H1 (cell line): ENCODE measurements around the gene NFASC. TPM values are rescaled to one million over a fixed set of nuclear protein-coding genes. Genes with fewer than 3 reads are reported as not detected.

ENCODE experiments used
- CBX8 ChIP-seq: fragments of 300-800, 300-1000 bp; sonication (generic); IDR thresholded peaks from 2 replicates; pipeline ENCODE4 v1.7.1; 2016; ENCODE audit warnings: low read depth, low read length, borderline replicate concordance
- SIN3A ChIP-seq, 2 experiments: IDR thresholded peaks in 1 of 2; conservative IDR thresholded peaks in 1 of 2; 2 replicates each; pipeline ENCODE4 v1.6.1; 2011 to 2012; ENCODE audit warnings: low read length in 2 of 2, improper control_type of control experiment in 1 of 2, low read depth in 1 of 2, mild to moderate bottlenecking in 1 of 2
- TAF7 ChIP-seq: optimal IDR thresholded peaks from 2 replicates; pipeline ENCODE3; 2011; ENCODE audit warnings: low read depth, mild to moderate bottlenecking, inconsistent platforms, low read length, moderate library complexity, borderline replicate concordance
- polyA plus RNA-seq, 7 experiments: library from polyadenylated mRNA; depleted of rRNA in 3 of 7; stranded (reverse) in 5 of 7; unstranded in 2 of 7; fragments of >200 nt in 5 of 7; fragments of 200-250 nt in 2 of 7; gene quantifications; 1 replicate in 5 of 7; 2 replicates in 1 of 7; 4 replicates in 1 of 7; pipeline versions ENCODE4 v1.2.1 to v1.2.3, GENCODE V29; 2011 to 2013; ENCODE audit warnings: missing spikeins in 2 of 7, mixed read lengths in 2 of 7
- total RNA-seq: library from RNA; stranded (reverse); fragmentation: NEBNext Ultra II Directional; extraction: Animal tissue kit (Norgen Biotek cat#: 25700); gene quantifications from 2 replicates; pipeline ENCODE4 v1.2.1, GENCODE V29; 2021
- TF ChIP-seq, protein P1 (sequence below): IDR thresholded peaks from 2 replicates; pipeline ENCODE4 v1.6.1; 2012; ENCODE audit warnings: low read length, inconsistent platforms
- TF ChIP-seq, protein P2 (sequence below), 3 experiments: IDR thresholded peaks; 1 replicate in 2 of 3; 2 replicates in 1 of 3; pipeline versions ENCODE4 v1.5.1 to v1.6.1; 2011; ENCODE audit warnings: low read length in 3 of 3, mild to moderate bottlenecking in 3 of 3, inconsistent platforms in 2 of 3, low read depth in 1 of 3, moderate library complexity in 1 of 3; ENCODE audit not compliant: insufficient read depth in 1 of 3; ENCODE audit errors: control extremely low read depth in 1 of 3

Gene NFASC
- total and polyA plus RNA-seq, 2 of the 8 experiments (the other 6 are each of a cell fraction or from before 2014, with no cell fraction given) = 5.0 to 15.2 TPM

DNA sequence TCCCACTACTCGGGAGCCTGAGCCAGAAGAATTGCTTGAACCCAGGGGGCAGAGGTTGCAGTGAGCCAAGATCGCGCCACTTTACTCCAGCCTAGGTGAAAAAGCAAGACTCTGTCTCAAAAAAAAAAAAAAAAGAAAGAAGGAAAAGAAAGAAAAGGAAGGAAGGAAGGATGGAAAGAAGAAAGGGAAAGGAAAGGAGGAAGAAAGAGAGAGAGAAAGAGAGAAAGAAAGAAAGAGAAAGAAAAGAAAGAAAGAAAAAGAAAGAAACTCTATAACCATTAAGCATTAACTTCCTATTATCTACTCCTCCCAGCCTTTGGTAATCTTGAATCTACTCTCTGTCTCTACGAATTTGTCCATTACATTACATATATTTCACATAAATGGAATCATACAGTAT, 6.9 kb upstream of the NFASC start (continued):
- TF ChIP-seq SIN3A (conservative IDR thresholded peaks at IDR 0.05 in 1 of 2, IDR thresholded peaks at IDR 0.05 in 1 of 2; ENCODE audit: low read depth in 1 of 2, low read length in 2 of 2) = no peak
- no peak for TF ChIP-seq TAF7
- TF ChIP-seq, protein P1, sequence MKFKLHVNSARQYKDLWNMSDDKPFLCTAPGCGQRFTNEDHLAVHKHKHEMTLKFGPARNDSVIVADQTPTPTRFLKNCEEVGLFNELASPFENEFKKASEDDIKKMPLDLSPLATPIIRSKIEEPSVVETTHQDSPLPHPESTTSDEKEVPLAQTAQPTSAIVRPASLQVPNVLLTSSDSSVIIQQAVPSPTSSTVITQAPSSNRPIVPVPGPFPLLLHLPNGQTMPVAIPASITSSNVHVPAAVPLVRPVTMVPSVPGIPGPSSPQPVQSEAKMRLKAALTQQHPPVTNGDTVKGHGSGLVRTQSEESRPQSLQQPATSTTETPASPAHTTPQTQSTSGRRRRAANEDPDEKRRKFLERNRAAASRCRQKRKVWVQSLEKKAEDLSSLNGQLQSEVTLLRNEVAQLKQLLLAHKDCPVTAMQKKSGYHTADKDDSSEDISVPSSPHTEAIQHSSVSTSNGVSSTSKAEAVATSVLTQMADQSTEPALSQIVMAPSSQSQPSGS = no peak
- no peak for TF ChIP-seq CBX8
- TF ChIP-seq, protein P2, sequence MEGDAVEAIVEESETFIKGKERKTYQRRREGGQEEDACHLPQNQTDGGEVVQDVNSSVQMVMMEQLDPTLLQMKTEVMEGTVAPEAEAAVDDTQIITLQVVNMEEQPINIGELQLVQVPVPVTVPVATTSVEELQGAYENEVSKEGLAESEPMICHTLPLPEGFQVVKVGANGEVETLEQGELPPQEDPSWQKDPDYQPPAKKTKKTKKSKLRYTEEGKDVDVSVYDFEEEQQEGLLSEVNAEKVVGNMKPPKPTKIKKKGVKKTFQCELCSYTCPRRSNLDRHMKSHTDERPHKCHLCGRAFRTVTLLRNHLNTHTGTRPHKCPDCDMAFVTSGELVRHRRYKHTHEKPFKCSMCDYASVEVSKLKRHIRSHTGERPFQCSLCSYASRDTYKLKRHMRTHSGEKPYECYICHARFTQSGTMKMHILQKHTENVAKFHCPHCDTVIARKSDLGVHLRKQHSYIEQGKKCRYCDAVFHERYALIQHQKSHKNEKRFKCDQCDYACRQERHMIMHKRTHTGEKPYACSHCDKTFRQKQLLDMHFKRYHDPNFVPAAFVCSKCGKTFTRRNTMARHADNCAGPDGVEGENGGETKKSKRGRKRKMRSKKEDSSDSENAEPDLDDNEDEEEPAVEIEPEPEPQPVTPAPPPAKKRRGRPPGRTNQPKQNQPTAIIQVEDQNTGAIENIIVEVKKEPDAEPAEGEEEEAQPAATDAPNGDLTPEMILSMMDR (IDR thresholded peaks at IDR 0.05; ENCODE audit: control extremely low read depth in 1 of 3, insufficient read depth in 1 of 3, low read depth in 1 of 3, low read length in 3 of 3) = no peak
